Activated naive CD8-positive, alpha-beta T cell treated with anti-CD3 and anti-CD28 coated beads, Interleukin-2, amount 50 U/mL, for 16 hours (primary cell): Measurements from ENCODE around the gene SLC4A11.
"Not testable (repeated sequence)": the region's sequence is repeated elsewhere in the genome, so short reads cannot be mapped to it uniquely, and the experiment has no call there.

ENCODE experiments used
- DNase-seq: peaks from one replicate; pipeline ENCODE4 v3.0.0-alpha.2; 2020; ENCODE audit warnings: low read depth, low spot score

The SLC4A11 gene

DNA sequence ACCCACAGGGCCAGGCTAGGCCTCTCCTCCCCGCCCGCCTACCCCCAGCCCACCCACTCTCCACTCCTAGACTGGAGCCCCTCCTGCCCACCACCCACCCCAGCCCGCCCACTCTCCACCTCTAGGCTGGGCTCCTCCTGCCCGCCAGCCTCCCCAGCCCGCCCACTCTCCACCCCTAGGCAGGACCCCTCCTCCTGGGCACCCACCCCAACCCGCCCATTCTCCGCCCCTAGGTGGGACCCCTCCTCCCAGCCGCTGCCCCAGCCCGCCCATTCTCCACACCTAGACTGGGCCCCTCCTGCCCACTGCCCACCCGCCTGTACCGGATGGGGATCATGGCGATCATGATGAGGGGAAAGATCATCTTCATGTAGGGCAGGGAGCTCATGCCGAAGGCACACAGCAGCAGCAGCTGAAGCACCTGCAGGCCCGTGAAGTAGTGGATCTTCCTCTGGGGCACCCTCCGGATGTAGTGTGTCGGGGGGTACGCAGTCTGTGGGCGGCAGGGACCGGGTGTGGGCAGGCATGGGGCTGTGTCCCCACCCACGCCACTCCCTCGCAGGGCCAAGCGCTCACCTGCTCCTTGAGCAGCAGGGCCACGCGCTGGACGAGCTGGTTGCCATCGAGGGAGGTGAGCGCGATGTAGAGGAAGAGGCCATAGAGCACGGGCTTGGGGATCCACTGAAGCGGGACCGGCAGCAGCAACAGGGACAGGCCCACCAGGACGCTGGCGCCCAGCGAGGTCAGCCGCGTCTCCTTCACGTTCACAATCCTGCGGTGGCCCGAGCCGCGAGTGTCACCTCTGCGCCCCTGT is 10.8 kb downstream of the SLC4A11 start:
- no peak for DNase-seq

DNA sequence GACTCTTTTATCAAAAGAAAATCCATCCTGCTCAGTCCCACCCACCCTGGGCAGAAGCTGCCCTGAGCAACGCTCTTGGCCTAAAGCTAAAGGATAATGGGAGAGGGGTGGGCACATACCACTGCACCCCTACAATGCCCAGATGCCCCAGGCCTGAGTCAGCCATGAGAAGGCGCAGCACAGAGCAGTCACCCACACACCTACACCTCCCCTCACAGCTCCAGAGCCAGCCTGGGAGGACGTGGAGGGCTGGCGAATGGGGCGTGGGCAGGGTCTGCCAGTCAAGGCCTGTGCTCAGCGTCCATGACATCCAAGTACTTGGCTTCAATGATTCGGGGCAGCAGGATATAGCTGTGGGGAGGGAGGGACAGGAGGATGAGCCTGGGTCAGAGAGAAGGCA is 11.5 kb downstream of the SLC4A11 start:
- no peak for DNase-seq

- no peak for DNase-seq
Measured at GRCh38 chr20:3226864-3227263, 12.1 kb downstream of the SLC4A11 start.

DNA sequence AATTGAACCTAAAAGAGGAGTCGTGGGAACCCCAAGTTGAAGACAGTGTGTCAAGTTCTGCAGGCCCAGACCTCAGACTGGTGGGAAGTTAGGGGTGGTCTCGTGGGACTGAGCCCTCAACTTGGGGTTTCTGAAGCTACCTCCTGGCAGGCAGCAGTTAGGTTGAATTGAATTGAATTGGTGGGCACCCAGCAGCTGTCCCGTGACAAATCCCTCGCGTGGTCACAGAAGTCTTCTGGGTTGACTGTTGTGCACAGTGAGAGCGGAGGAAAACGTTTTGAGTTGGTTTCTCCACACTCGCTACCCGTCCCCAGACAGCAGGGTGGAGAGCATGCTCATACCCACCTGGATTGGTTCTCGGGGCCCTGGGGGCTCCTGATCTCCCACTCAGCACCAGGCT is 12.9 kb downstream of the SLC4A11 start:
- no peak for DNase-seq

- no peak for DNase-seq
Measured at GRCh38 chr20:3224681-3225421, 14.1 kb downstream of the SLC4A11 start.

- no peak for DNase-seq
Measured at GRCh38 chr20:3223994-3224680, 14.9 kb downstream of the SLC4A11 start.

GRCh38 chr20:3223651-3223993 is 15.4 kb downstream of the SLC4A11 start:
- no peak for DNase-seq

DNA sequence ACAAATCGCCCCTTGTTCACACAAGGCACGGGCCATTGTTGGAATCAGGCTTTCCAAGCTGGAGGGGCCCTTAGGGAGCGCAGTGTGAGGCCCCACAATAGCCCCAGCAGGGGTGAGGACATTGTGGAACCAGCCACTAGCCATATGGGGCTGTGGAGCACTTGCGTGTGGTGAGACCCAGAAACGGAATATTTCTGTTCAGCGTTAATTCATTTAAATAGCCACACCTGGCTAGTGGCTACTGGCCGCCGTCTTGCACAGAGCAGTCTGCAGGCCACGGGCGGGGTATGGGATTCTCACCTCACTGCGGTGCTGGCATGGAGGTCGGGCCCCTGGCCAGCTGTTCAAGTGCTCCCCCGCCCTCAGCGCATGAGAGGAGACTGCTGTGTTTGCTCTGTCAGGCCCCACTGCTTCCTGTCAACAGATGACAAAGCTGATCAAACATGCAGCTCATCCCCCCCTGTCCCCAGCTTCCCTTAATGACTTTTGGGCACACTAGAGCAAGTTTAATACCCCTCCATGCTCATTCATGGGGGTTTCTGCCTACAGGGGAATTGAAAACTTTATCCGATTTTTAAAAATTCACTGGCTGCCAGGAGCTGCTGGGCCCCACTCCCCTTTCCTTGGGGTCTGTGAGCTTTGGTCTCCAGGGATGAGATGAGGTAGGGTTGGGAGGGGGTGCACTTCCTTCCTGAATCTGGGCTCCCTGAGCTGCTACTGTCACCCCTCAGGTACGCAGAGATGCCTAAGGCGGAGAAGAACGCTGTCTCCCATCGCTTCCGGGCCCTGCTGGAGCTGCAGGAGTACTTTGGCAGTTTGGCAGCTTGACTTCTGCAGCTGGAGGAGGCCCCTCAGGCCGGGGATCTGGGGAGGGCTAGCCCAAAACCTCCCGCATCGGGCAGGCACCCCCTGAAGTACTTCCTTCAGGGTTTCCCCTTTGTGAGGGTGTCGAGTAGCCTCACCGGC is 16.1 kb downstream of the SLC4A11 start:
- DNase-seq, result no peak

DNA sequence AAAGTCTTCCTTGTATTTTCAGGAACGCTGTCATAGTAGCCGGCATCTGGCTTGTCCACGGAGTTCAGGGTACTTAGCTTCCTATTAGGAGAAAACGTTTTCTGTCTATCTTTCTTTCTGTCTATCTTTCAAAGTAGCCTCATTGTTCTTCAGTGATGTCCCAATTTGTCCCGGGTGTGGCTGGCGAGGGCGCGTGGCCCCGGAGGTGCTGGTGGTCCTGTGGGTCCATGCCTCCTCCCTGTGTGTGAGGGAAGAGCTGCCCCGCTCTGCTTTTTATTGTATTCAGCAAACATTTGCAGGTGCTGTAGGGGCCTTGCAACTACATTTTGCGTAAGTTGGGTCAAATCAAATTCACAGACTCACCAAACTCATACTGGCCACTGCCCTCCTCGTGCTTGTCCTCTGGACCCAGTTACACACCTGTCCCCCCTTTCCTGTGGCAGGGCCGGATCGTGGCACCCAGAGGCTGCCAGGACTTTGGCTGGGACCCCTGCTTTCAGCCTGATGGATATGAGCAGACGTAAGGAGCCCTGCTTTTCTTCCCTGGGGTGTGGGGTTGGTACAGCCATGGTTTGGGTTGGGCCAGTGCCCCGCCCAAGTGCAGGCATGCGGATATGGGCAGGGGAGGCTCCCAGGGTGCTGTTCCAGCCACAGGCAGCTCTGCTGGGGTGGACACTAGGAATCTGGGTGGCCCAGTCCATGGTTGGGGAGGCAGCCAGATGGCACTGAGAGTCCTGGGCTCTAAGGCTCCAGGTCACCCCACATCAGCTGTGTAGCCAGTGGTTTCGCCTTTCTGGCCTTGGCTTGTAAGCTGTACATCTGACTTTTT is 17.4 kb downstream of the SLC4A11 start:
- no peak for DNase-seq

DNA sequence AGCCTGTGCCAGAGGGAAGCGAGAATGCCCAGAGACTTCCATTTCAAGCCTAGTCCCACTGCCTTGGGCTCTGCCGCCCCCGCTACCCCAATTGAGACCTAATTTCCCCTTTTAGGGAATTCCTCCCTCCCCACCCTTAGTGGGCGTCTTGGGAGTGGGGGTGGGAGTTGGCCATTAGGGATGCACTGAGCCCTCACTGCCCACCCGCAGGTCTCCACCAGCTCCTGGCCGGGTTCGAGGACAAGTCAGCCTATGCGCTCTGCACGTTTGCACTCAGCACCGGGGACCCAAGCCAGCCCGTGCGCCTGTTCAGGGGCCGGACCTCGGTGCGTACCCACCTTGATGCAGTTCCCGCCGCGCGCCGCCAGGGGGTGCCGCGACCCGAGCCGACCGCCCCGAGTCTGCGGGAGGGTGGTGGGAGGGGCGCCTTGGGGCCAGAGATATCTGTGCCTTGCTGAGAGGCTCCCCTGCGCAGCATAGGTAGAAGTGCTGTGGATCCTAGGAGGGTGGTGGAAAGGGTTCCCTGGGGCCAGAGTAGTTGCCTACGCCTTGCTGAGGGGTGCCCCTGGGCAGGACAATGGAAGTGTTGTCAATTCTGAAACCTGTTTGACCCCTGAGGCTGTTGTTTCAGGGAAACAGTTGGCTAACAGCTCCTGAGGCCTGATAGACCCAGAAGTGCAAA is 20.5 kb downstream of the SLC4A11 start:
- DNase-seq, result peak; percentile 65

DNA sequence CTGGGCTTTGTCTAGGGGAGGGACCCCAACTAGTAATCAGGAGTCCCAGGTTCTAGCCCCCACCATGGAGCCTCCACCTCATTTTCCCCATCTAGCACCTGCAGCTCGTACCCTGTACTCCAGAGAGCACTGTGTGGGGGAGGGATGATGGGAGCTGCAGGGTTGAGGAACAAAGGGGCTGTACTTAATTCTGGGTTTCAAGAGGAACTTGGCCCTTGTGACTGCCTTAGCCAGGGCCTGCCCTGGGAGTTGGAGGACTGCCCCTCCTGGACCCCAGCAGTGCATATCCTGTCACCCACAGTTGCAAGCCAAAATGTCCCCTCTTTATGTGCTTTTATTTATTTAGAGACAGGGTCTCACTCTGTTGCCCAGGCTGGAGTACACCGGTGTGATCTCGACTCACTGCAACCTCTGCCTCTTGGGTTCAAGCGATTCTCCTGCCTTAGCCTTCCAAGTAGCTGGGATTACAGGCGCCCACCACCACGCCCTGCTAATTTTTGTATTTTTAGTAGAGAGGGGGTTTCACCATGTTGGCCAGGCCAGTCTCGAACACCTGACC is 23.6 kb downstream of the SLC4A11 start:
- not testable (repeated sequence) for DNase-seq

- no peak for DNase-seq
Measured at GRCh38 chr20:3213226-3213625, 25.8 kb downstream of the SLC4A11 start.

- no peak for DNase-seq
Measured at GRCh38 chr20:3210346-3210745, 28.6 kb downstream of the SLC4A11 start.

DNA sequence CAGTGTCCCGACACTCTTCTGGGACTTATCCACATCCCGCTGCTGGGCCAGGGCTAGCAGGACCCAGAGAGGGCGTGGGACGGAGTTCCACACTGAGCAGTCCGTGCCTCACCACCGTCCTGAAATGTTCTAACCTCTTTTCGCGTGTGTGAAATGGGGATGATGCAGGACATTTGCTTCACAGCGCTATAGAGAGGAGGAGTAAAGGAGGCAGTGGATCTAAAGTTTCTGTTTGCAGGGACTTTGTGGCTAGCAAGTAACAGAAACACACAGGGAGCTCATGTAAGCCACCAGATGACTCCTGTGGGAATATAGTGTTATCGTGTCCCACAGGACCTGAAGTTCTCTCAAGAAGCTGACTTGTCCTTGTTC is 29.1 kb downstream of the SLC4A11 start:
- no peak for DNase-seq

DNA sequence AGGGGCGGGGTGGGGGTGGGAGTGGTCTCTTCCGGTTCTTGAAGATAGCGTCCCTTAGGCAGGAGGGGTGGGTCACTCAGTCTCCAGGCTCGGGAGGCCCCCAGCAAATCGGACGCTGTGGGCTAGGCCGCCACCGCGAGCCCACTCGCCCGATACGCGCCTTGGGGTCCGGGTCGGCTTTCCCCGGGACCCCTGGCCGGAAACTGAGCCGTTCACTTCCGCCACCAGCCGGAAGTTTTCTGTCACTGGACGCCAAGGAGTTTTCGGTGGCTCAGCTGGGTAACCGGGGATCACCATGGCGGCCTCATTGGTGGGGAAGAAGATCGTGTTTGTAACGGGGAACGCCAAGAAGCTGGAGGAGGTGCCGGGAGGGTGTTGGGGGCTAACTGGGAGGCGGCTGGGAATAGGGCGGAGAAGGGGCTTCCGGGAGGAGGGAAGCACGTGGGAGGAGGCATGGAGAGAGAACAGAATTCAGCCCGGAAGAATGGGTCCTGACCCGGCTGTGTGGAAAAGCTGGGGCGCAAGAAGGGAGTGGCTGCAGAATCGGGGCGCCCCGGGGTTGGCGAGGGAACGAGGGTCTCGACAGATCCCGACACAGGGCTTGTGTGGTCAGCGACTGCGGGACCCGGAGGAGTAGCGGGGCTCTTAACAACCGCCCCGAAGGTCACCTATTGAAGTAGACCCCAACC is 29.6 kb downstream of the SLC4A11 start, which contains the start of gene ITPA:
Gene ITPA (plus strand): TSS at position 242 of the 689 bp plus-strand sequence. CDS start 54 bp downstream, at position 296.
- DNase-seq, result peak; percentile 19

- DNase-seq, result no peak
Measured at GRCh38 chr20:3208786-3209256, 30.2 kb downstream of the SLC4A11 start.

GRCh38 chr20:3204124-3204794 is 34.7 kb downstream of the SLC4A11 start, which contains the start of gene DDRGK1:
Gene DDRGK1, minus strand, starts transcription at chr20:3204682. Its CDS starts 55 bp downstream, at chr20:3204627.
- DNase-seq, result peak; percentile 83
